ENCODE data around the gene HLA-DQB2. TPM values are rescaled to one million over a fixed set of nuclear protein-coding genes. Genes with fewer than 3 reads are reported as not detected.

HLA-DQB2 gene
- total and polyA plus RNA-seq, 2 of the 8 experiments (the other 6 are each of a cell fraction or from before 2014, with no cell fraction given): not detected

DNA sequence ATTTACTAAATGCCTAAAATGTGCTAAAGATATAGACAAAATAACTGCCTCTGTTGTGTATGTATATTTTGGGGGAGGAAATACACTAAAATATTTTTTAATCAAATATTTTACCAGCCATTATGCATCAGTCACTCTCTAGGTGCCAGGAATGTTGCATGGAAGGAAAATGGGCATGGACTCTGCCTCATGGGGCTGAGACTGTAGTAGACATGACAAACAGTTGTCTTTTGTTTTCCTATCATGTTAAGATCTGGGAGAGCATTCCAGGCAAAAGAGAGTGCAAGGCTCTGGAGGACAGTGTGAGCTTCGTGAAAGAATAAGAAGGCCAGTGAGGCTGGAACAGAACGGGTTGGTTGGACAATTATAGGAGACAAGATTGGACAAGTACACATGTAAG lies 27.0 kb upstream of the HLA-DQB2 start:
- no peak overlapping the region for H3K18ac ChIP-seq (ENCODE audit: extremely low read depth, low read length)
- H3K56ac ChIP-seq (replicated peaks; ENCODE audit: insufficient read length, low read depth, low read length): no peak overlapping the region
- H3K4ac ChIP-seq (replicated peaks; ENCODE audit: insufficient read length, low read depth, low read length): no peak overlapping the region
- ChIA-PET POLR2A (ENCODE audit: partially characterized antibody) (no interaction called here), CTCF (ENCODE audit: partially characterized antibody) (interaction anchor here (1.0 to 1.6 kb wide), 6 partner anchors 11 to 384 kb away, joined by 3 to 4 read pairs (median 3); no protein-coding TSS in a partner anchor)
- H3K79me2 ChIP-seq (ENCODE audit: control insufficient read depth in 1 of 2, insufficient read depth in 2 of 2, low read length in 2 of 2): no peaks in the 10 kb centered on the region
- DNase-seq (ENCODE audit: low read depth in 1 of 2, low spot score in 2 of 2) (no peak), FAIRE-seq (no peak)
- H3K27ac ChIP-seq (ENCODE audit: low read depth, low read length): no peak overlapping the region
- H4K91ac ChIP-seq (replicated peaks; ENCODE audit: insufficient read length, low read length): no peak overlapping the region
- H4K8ac ChIP-seq (ENCODE audit: extremely low read depth, insufficient read depth, low read length): no peak overlapping the region
- no peak overlapping the region for H2BK15ac ChIP-seq (ENCODE audit: low read length)
- H3K9me3 ChIP-seq (ENCODE audit: insufficient read depth in 2 of 2, low read depth in 1 of 2, low read length in 1 of 2): no peaks in the 10 kb centered on the region
- TF ChIP-seq, protein P1, sequence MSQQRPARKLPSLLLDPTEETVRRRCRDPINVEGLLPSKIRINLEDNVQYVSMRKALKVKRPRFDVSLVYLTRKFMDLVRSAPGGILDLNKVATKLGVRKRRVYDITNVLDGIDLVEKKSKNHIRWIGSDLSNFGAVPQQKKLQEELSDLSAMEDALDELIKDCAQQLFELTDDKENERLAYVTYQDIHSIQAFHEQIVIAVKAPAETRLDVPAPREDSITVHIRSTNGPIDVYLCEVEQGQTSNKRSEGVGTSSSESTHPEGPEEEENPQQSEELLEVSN (IDR thresholded peaks at IDR 0.05): no peak
- TF ChIP-seq SUZ12 (IDR thresholded peaks at IDR 0.05; ENCODE audit: low read length) (no peak), SIRT6 (IDR thresholded peaks at IDR 0.05; ENCODE audit: low read length) (no peak), TAF1 (IDR thresholded peaks at IDR 0.05; ENCODE audit: low read depth, low read length) (no peak), POU5F1 (IDR thresholded peaks at IDR 0.05; ENCODE audit: low read depth, low read length) (no peak), KDM4A (IDR thresholded peaks at IDR 0.05; ENCODE audit: low read depth, low read length, severe bottlenecking) (no peak), CBX5 (IDR thresholded peaks at IDR 0.05; ENCODE audit: low read depth, low read length) (no peak)
- TF ChIP-seq, protein P2, sequence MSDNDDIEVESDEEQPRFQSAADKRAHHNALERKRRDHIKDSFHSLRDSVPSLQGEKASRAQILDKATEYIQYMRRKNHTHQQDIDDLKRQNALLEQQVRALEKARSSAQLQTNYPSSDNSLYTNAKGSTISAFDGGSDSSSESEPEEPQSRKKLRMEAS (IDR thresholded peaks at IDR 0.05): no peak
- H3K9ac ChIP-seq (replicated peaks in 1 of 4; ENCODE audit: extremely low read depth in 1 of 4, low read depth in 3 of 4, low read length in 3 of 4): no peak overlapping the region
- H2BK12ac ChIP-seq (ENCODE audit: low read depth, low read length): no peak overlapping the region
- no peak overlapping the region for H3K4me2 ChIP-seq (ENCODE audit: insufficient read depth in 1 of 2, low read depth in 2 of 2, low read length in 2 of 2)
- no peaks in the 10 kb centered on the region; a peak in 2 of 7 replicates for H3K4me1 ChIP-seq (replicated peaks in 1 of 4; ENCODE audit: control insufficient read depth in 3 of 4, insufficient read depth in 4 of 4, low read length in 3 of 4)
- no peaks in the 10 kb centered on the region for H3K36me3 ChIP-seq (ENCODE audit: control insufficient read depth in 2 of 4, insufficient read depth in 4 of 4, low read length in 3 of 4)
- no peaks in the 10 kb centered on the region for H3K79me1 ChIP-seq (ENCODE audit: low read depth, low read length)
- no peak overlapping the region for H3K23ac ChIP-seq (ENCODE audit: insufficient read length)
- no peaks in the 10 kb centered on the region for H4K20me1 ChIP-seq (replicated peaks in 1 of 2; ENCODE audit: control insufficient read depth in 1 of 2, insufficient read depth in 2 of 2, low read length in 2 of 2)
- H2BK20ac ChIP-seq (ENCODE audit: low read length): no peak overlapping the region
- no peaks in the 10 kb centered on the region for H3K23me2 ChIP-seq (ENCODE audit: low read depth, low read length)
- H4K5ac ChIP-seq (ENCODE audit: insufficient read length, low read depth, low read length): no peak overlapping the region
- H2AFZ ChIP-seq (ENCODE audit: low read length): no peak overlapping the region
- H2AK5ac ChIP-seq (ENCODE audit: low read depth, low read length): no peak overlapping the region
- no peak overlapping the region for H3K14ac ChIP-seq (ENCODE audit: insufficient read length)
- no peak overlapping the region for H3K4me3 ChIP-seq (ENCODE audit: extremely low read depth in 1 of 4, insufficient read depth in 2 of 4, low read depth in 3 of 4, low read length in 4 of 4)
- H2BK120ac ChIP-seq (replicated peaks; ENCODE audit: low read depth, low read length): no peak overlapping the region
- no peaks in the 10 kb centered on the region for H3K27me3 ChIP-seq (replicated peaks in 1 of 4; ENCODE audit: control insufficient read depth in 3 of 4, extremely low read depth in 1 of 4, insufficient read depth in 3 of 4, low read length in 3 of 4)
- 86% methylated on average over 2 of the region's 2 CpGs; no CpG with 5 or more reads in 1 of the 2 experiments for WGBS, 2 experiments (ENCODE audit: extremely low coverage in 1 of 2, insufficient coverage in 1 of 2, insufficient read length in 1 of 2, insufficient replicate concordance in 2 of 2, low coverage in 1 of 2, low lambda C conversion rate in 2 of 2, missing lambda C conversion rate in 1 of 2)
- H2BK5ac ChIP-seq (ENCODE audit: low read depth, low read length): no peak overlapping the region
